ENCODE results near the gene KIF5A.
A peak's percentile ranks its signal among the peaks of the same experiment; 100 is the strongest.
"Not testable (repeated sequence)": the region's sequence is repeated elsewhere in the genome, so short reads cannot be mapped to it uniquely, and the experiment has no call there.

KIF5A gene

GRCh38 chr12:57609101-57609780 lies 59.4 kb downstream of the KIF5A start:
- no peak for DNase-seq

- no peak for DNase-seq
These were observed 60.1 kb downstream of the KIF5A start for GRCh38 chr12:57609781-57610553.

DNA sequence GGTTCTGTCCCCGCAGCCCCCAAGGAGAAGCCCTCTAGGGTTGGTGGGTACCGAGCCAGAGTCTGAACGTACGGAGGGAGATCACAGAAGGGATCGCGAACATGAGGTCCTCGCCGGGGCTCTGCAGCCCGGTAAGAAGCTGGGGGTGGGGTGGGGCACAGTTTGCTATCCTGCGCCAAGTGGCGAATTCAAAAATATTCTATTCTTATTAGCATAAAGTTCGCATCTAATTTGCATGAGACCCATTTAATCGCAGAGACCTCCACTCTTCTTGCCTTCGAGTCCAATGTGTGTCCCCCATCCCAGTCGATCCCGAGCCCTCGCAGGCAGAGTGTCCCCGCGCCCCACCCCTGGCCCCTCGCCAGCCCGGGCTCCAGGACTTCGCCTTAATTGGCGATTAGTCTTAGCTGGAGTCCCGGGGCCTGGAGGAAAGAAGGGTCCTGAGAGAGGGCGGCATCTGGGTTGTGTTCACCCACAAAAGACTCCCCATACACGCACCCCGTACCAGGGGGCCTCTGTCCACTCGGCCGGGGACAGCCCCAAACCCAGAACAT lies 60.8 kb downstream of the KIF5A start:
- DNase-seq: peak in 1 of 6 experiments; percentile 43

- DNase-seq: peak in 4 of 6 experiments; percentile 19 to 41 (median 32)
These were observed 61.4 kb downstream of the KIF5A start, which contains the start of gene ARHGEF25 for GRCh38 chr12:57611108-57611826. TSS of gene ARHGEF25 (plus strand) at chr12:57611435. CDS start at chr12:57611895, 460 bp downstream.

GRCh38 chr12:57611827-57612710 lies 62.2 kb downstream of the KIF5A start:
- no peak for DNase-seq

- no peak for DNase-seq
These were observed 63.0 kb downstream of the KIF5A start for GRCh38 chr12:57612711-57613426.

DNA sequence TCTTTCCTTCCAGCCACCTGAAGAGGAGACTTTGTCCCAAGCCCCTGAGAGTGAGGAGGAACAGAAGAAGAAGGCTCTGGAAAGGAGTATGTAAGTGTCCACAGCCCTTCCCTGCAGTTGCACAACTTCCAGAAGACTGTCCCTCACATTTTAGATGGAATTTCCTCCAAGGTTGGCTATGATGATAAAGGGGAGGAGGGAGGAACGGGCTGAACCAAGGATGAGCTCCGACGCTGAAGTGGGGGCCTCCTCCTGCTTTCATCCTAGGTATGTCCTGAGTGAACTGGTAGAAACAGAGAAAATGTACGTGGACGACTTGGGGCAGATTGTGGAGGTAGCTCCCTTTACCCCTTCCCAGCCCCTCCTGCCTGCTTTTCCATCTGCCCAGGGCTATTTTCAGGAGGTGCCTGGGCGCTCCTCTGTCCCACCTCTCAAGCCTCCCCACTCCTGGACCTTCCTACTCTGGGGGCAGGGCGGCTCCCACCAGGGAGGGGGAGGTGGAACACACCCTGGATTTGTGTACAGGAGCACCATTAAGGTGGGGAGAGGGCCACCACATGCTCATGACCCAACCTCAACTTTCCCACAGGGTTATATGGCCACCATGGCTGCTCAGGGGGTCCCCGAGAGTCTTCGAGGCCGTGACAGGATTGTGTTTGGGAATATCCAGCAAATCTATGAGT lies 63.7 kb downstream of the KIF5A start:
- no peak for DNase-seq

GRCh38 chr12:57614178-57614947 lies 64.5 kb downstream of the KIF5A start:
- DNase-seq: no peak

DNA sequence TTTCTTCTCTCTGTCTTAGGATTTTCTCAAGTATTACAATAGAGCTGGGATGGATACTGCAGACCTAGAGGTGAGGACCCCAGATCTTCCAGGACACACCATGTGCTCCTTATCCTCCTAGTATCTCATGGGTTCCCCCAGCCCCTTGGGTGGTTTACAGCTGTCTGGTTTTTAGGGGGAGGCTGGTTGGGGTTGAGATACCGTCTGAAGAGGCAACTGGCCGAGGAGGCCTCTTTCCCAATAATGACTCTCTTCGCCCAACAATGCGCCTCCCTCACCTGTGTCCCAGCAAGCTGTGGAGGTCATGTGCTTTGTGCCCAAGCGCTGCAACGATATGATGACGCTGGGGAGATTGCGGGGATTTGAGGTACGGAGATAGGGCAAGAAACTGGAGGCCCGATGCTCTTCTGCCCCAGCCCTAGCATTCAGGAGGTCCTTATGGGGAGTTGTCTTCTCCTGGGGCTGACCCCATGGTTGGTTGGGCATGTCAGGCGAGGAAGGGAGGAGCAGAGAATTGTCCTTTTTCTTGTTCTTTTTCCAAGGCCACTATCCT lies 65.2 kb downstream of the KIF5A start:
- no peak for DNase-seq

DNA sequence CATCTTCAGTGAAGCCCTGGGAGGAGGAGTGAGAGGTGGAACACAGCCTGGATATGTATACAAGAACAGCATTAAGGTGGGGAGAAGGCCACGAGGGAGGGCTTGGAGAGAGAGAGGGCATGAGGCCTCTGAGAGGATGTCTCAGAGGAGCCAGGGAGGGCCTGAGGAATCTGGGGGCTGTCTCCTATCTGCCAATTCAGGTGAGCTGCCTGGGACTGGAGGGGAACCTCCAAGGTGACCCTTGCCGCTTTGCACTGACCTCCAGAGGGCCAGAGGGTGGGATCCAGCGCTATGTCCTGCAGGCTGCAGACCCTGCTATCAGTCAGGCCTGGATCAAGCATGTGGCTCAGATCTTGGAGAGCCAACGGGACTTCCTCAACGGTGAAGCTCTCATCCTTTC lies 65.8 kb downstream of the KIF5A start:
- no peak for DNase-seq

GRCh38 chr12:57616383-57617101 lies 66.7 kb downstream of the KIF5A start:
- no peak for DNase-seq

- no peak for DNase-seq
These were observed 68.1 kb downstream of the KIF5A start for GRCh38 chr12:57617942-57618341.

DNA sequence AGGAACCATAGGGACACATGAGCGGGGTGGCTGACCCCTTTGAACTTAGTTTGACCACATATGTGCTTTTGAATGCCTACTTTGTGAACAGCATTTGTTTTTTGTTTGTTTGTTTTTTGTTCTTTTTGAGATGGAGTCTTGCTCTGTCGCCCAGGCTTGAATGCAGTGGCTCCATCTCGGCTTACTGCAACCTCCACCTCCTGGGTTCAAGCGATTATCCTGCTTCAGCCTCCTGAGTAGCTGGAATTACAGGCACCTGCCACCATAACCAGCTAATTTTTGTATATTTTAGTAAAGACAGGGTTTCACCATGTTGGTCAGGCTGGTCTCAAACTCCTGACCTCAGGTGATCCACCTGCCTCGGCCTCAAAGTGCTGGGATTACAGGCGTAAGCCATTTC lies 68.6 kb downstream of the KIF5A start:
- not testable (repeated sequence) for DNase-seq

DNA sequence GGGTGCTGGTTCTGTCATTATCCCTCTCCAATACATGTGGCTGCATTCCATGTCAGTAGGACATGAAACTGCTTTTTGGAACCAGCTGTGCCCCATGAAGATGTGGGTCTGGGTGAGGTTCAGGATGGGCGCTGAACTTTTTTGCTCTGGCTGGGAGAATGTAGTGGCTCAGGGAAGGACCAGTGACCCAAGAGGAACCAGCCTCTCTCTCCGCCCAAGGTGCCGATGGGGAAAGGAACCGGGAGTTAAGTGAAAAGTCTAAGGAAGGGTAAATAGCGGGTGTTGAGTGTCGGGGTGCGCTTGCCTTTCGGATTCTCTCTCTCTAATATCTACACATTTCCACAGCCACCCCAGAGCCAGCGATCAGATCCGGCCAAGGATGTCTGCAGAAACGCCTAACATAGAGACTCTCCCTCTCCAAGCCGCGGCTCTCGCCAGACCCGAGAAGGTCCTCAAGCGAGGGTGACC lies 69.2 kb downstream of the KIF5A start:
- DNase-seq: no peak

- peak in 2 of 6 experiments; percentile 18 to 30 for DNase-seq
These were observed 69.8 kb downstream of the KIF5A start for GRCh38 chr12:57619434-57620244.

GRCh38 chr12:57620245-57620935 lies 70.5 kb downstream of the KIF5A start:
- peak in 1 of 6 experiments; percentile 45 for DNase-seq

DNA sequence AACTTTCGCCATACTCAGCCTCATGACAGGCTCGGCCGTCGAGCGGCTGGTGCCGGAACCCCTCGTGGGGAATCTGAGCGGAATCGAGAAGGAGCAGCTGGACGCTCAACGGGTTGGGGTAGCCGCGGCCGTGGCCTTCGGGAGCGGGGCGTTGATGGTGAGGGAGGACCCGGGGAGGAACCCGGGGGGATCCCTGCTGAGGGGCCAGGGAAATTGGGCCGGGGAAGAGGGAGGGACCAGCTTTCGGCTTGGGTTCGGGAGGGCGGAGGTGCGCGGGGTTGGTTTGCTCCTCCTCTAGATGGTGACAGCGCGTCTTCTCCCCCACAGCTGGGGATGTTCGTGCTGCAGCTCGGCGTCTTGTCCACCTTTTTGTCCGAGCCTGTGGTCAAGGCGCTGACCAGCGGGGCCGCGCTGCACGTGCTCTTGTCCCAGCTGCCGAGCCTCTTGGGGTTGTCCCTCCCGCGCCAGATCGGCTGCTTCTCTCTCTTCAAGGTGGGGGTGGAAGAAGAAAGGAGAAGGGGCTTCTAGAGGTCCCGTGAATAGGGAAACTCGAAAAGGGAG lies 71.2 kb downstream of the KIF5A start:
- peak in 1 of 6 experiments; percentile 49 for DNase-seq
